ENCODE results near the gene EIF4A2. TPM values are rescaled to one million over a fixed set of nuclear protein-coding genes. Genes with fewer than 3 reads are reported as not detected.

EIF4A2 gene
- total and polyA plus RNA-seq, 3 experiments from 2014 or later, result 211 to 564 (median 563) TPM

DNA sequence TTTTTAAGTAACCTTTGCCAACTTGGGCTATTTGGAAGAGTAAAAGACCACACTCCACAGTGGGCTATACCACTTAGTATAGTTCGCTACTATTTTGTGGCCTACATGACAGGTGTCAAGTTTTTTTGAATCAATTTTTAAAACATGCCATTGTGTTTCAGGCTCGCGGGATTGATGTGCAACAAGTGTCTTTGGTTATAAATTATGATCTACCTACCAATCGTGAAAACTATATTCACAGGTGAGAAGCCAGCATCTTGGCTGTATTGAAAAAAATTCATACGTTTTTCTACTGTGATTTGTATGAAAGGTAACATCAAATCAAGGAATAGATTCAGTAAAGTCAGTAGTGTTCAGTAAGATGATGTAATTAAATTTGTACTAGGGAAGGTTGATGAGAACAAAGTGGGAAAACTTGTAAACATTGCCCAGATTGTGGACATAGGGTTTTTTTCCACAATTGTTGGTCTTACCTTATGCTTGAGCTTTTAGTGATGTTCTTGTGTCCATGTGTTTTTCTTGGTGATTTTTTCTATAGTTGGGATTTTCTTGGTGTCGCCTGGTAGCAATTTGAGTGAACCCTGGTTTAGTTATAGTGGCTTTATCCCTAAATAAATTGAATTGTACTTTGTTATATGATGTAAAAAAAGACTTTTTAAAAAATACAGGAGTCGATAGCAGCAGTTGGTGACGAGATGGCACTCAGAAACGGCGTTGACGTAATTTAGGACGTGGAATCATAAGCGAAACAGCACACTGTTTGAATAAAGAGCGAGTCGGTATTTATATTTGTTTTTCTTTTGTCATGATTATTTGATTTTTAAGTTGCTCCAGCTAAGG lies 4.5 kb downstream of the EIF4A2 start:
- Mint-ChIP-seq H3K4me1 (peaks cover 57 to 76% (median 67%) of the 10 kb centered on the region in 3 donors), H3K36me3 (peaks cover 47 to 95% (median 55%) of the 10 kb centered on the region in 3 donors)

DNA sequence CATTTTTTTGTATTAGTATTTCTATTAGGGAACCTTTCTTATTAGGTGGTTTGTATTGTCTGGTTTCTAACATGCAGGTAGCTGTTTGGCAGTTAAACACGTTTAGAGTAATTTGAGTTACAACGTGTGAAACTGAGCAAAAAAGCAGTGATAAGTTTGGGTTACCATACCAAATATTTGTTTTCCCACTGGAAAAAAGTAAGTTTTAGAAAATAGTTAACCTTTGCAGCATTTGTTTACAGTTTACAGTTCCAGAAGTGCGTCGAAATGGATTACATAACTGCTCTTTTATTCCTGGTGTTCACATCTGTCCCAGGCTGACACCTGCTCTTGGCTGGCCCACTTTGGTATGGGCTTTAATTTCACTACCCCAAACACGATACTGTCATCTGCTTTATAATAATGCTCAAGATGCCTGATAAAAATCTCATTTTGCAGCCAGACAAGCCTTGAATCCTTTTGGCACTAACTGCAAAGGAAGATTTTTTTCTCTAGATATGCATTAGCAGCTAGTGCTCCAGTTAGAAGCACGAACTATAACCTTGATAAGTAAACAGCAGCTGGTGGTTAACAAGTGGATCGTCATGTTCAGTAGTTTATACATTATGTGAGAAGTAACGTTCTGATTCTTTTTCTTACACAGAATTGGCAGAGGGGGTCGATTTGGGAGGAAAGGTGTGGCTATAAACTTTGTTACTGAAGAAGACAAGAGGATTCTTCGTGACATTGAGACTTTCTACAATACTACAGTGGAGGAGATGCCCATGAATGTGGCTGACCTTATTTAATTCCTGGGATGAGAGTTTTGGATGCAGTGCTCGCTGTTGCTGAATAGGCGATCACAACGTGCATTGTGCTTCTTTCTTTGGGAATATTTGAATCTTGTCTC lies 5.3 kb downstream of the EIF4A2 start:
- H3K9me3 ChIP-seq (ENCODE audit: low read length), result no peaks in the 10 kb centered on the region
- ChIA-PET CTCF (interaction anchor here (1.2 kb wide), 1 partner anchor 9 kb away, joined by 4 read pairs; no protein-coding TSS in a partner anchor), POLR2A (interaction anchor here (1.3 to 2.6 kb wide), 2 partner anchors 16 to 18 kb away, joined by 4 to 9 read pairs; partner anchors contain the start of gene RFC4)
- H3K27me3 ChIP-seq (ENCODE audit: insufficient read depth, low read length, poor library complexity, severe bottlenecking), result no peaks in the 10 kb centered on the region
- H3K27ac ChIP-seq (ENCODE audit: low read depth, low read length), result no peak overlapping the region
- H3K27ac Mint-ChIP-seq, result peak overlapping the region; percentile 67 to 100 (median 94)
- H3K27me3 Mint-ChIP-seq, result peaks cover 0 to 1% of the 10 kb centered on the region in 2 donors
- H3K4me3 Mint-ChIP-seq, result peak overlapping the region; percentile 37 to 99 (median 99)
- peaks cover 67% of the 10 kb centered on the region for H3K36me3 ChIP-seq (ENCODE audit: insufficient read depth, low read length)
- peaks cover 54 to 71% (median 67%) of the 10 kb centered on the region in 3 donors for H3K4me1 Mint-ChIP-seq
- peaks cover 42 to 93% (median 58%) of the 10 kb centered on the region in 3 donors for H3K36me3 Mint-ChIP-seq
- no peak for DNase-seq
- H3K9me3 Mint-ChIP-seq, result no peaks in the 10 kb centered on the region
- no peak overlapping the region for H3K4me3 ChIP-seq (ENCODE audit: low read length)
- peaks cover 47% of the 10 kb centered on the region for H3K4me1 ChIP-seq (ENCODE audit: insufficient read depth, low read length)

More for the DNA sequence above, 4.5 kb downstream of the EIF4A2 start:
- Histone ChIP-seq H3K36me3 (ENCODE audit: insufficient read depth, low read length) (peaks cover 67% of the 10 kb centered on the region), H3K4me1 (ENCODE audit: insufficient read depth, low read length) (peaks cover 47% of the 10 kb centered on the region), H3K4me3 (ENCODE audit: low read length) (peak overlapping the region; percentile 4), H3K27me3 (ENCODE audit: insufficient read depth, low read length, poor library complexity, severe bottlenecking) (no peaks in the 10 kb centered on the region), H3K27ac (ENCODE audit: low read depth, low read length) (no peak overlapping the region), H3K9me3 (ENCODE audit: low read length) (no peaks in the 10 kb centered on the region)
- Mint-ChIP-seq H3K27ac (peak overlapping the region; percentile 67 to 100 (median 94)), H3K9me3 (peaks cover 0 to 4% (median 0%) of the 10 kb centered on the region in 5 donors), H3K4me3 (peak overlapping the region; percentile 88 to 99 (median 99)), H3K27me3 (peaks cover 0 to 8% of the 10 kb centered on the region in 2 donors)
- CTCF ChIA-PET, result interaction anchor here (1.2 kb wide), 1 partner anchor 10 kb away, joined by 4 read pairs; no protein-coding TSS in a partner anchor
- DNase-seq, result no peak
- POLR2A ChIA-PET, result interaction anchor here (1.3 kb wide), 1 partner anchor 15 kb away, joined by 4 read pairs; no protein-coding TSS in a partner anchor

DNA sequence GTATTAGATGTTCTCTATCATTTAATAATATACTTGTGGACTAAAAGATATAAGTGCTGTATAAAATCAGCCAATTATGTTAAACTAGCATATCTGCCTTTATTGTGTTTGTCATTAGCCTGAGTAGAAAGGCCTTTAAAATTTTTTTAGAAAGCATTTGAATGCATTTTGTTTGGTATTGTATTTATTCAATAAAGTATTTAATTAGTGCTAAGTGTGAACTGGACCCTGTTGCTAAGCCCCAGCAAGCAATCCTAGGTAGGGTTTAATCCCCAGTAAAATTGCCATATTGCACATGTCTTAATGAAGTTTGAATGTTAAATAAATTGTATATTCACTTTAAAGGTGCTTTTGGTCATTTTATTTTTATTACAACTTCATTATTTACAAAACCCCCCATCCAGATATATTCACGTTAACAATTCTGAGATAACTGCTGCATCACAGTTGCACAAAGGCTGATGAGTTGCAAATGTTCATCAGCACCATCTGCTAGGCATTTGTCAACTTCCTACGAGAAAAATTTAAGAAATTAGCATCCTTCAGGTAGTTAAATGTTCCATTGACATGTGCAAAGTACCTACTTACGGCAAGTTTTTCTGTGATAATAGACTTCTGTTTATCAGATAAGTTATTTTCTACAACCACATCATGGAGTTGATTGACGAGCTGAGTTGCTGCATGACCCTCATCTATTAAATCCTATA lies 6.3 kb downstream of the EIF4A2 start:
- H3K4me3 Mint-ChIP-seq, result peak overlapping the region in 2 of 7 donors; percentile 22 to 37
- H3K9me3 Mint-ChIP-seq, result no peaks in the 10 kb centered on the region
- ChIA-PET POLR2A (interaction anchor here (2.6 kb wide), 1 partner anchor 17 kb away, joined by 9 read pairs; the partner anchor contains the start of gene RFC4), CTCF (interaction anchor here (0.9 to 1.5 kb wide), 4 partner anchors 8 to 173 kb away, joined by 3 to 4 read pairs (median 4); no protein-coding TSS in a partner anchor)
- peaks cover 48 to 63% (median 59%) of the 10 kb centered on the region in 3 donors for H3K4me1 Mint-ChIP-seq
- no peak for DNase-seq
- Histone ChIP-seq H3K36me3 (ENCODE audit: insufficient read depth, low read length) (peaks cover 60% of the 10 kb centered on the region), H3K4me3 (ENCODE audit: low read length) (no peak overlapping the region), H3K27me3 (ENCODE audit: insufficient read depth, low read length, poor library complexity, severe bottlenecking) (no peaks in the 10 kb centered on the region), H3K4me1 (ENCODE audit: insufficient read depth, low read length) (peaks cover 42% of the 10 kb centered on the region), H3K27ac (ENCODE audit: low read depth, low read length) (no peak overlapping the region), H3K9me3 (ENCODE audit: low read length) (no peaks in the 10 kb centered on the region)
- peak overlapping the region; percentile 42 to 99 (median 74) for H3K27ac Mint-ChIP-seq
- no peaks in the 10 kb centered on the region for H3K27me3 Mint-ChIP-seq
- H3K36me3 Mint-ChIP-seq, result peaks cover 35 to 93% (median 50%) of the 10 kb centered on the region in 3 donors

DNA sequence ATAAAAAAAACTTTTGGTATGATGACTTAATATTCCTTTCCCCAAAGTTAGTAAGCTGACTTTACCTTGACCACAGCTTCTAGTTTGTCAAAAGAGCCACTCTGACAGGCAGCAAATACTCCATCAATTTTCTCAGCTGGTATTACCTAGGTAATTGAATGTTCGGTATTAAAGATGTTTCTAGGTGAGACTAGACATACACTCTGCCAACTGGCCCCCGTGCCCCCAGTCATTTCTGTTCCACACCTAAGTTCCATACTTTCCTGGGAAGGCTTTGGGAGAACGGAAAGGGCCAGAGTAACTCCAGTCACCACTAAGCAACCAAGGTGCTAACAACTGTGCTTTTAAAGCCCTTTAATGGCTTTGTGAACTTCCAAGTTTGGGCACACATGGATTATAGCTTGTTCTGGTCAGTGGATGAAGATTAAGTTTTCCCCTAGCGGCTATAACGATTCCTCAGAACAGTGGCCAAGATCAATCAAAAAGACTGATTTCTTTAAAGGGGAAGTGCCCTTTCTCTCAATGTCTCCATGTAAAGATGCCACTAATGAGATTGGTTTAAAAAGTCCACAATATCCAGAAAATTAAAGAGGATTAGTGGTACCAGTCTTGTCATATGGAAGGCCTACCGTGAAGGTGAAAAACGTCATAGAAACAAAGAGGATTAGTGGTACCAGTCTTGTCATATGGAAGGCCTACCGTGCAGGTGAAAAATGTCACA lies 7.0 kb downstream of the EIF4A2 start:
- Histone ChIP-seq H3K4me3 (ENCODE audit: low read length) (no peak overlapping the region), H3K27ac (ENCODE audit: low read depth, low read length) (no peak overlapping the region), H3K4me1 (ENCODE audit: insufficient read depth, low read length) (peaks cover 35% of the 10 kb centered on the region), H3K9me3 (ENCODE audit: low read length) (no peaks in the 10 kb centered on the region), H3K36me3 (ENCODE audit: insufficient read depth, low read length) (peaks cover 53% of the 10 kb centered on the region), H3K27me3 (ENCODE audit: insufficient read depth, low read length, poor library complexity, severe bottlenecking) (no peaks in the 10 kb centered on the region)
- Mint-ChIP-seq H3K4me1 (peaks cover 42 to 56% (median 52%) of the 10 kb centered on the region in 3 donors), H3K27ac (peak overlapping the region in 7 of 8 donors; percentile 37 to 97 (median 76)), H3K27me3 (no peaks in the 10 kb centered on the region), H3K4me3 (peak overlapping the region in 1 of 7 donors; percentile 28), H3K9me3 (no peaks in the 10 kb centered on the region), H3K36me3 (peaks cover 27 to 89% (median 43%) of the 10 kb centered on the region in 3 donors)
- CTCF ChIA-PET, result interaction anchor here (0.9 to 1.5 kb wide), 3 partner anchors 18 to 174 kb away, joined by 3 to 4 read pairs (median 3); no protein-coding TSS in a partner anchor
- DNase-seq, result no peak
- POLR2A ChIA-PET, result interaction anchor here (2.6 kb wide), 1 partner anchor 16 kb away, joined by 9 read pairs; the partner anchor contains the start of gene RFC4

DNA sequence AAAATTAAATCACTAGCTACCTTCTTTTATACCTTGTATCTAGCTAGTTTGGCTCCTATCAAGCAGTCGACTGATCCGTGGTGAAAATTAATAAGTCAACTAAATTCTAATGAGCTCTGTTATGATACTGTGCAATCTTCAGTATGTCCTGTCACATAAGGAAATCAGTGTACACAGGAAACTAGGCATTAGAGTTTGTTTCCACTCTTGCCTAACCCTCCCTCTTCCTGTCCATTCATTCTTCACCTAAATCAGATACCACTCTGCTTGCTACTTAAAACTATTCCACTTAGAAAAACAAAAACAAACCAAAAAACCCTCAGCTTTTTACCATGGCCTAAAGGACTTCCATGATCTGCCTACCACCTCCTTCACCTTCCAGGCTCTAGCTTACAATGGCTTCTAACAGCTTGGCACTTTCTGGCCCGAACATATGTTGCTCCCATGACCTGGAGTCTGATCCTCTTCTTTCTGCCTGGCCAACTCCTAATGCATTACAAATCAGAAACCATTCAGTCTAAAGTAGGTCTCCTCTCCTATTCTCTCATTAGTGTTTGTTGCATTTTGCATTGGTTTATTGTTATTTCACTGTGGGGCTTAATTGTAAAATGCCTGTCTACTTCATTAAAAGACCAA lies 15.0 kb downstream of the EIF4A2 start:
- Mint-ChIP-seq H3K9me3 (no peaks in the 10 kb centered on the region), H3K36me3 (peaks cover 4 to 70% (median 13%) of the 10 kb centered on the region in 3 donors), H3K27ac (peak overlapping the region in 4 of 8 donors; percentile 2 to 43 (median 22)), H3K4me3 (no peak overlapping the region), H3K4me1 (peaks cover 16 to 27% (median 20%) of the 10 kb centered on the region in 3 donors), H3K27me3 (no peaks in the 10 kb centered on the region)
- no peak overlapping the region for H3K27ac ChIP-seq (ENCODE audit: low read depth, low read length)
- no peaks in the 10 kb centered on the region for H3K27me3 ChIP-seq (ENCODE audit: insufficient read depth, low read length, poor library complexity, severe bottlenecking)
- no peak for DNase-seq
- POLR2A ChIA-PET, result interaction anchor here (1.6 to 2.0 kb wide), 2 partner anchors 13 to 15 kb away, joined by 5 to 12 read pairs; partner anchors contain the start of gene EIF4A2
- CTCF ChIA-PET, result interaction anchor here (0.9 to 1.3 kb wide), 3 partner anchors 10 to 183 kb away, joined by 3 to 5 read pairs (median 4); no protein-coding TSS in a partner anchor
- H3K36me3 ChIP-seq (ENCODE audit: insufficient read depth, low read length), result peaks cover 15% of the 10 kb centered on the region
- H3K9me3 ChIP-seq (ENCODE audit: low read length), result no peaks in the 10 kb centered on the region
- H3K4me3 ChIP-seq (ENCODE audit: low read length), result no peak overlapping the region
- H3K4me1 ChIP-seq (ENCODE audit: insufficient read depth, low read length), result no peaks in the 10 kb centered on the region

DNA sequence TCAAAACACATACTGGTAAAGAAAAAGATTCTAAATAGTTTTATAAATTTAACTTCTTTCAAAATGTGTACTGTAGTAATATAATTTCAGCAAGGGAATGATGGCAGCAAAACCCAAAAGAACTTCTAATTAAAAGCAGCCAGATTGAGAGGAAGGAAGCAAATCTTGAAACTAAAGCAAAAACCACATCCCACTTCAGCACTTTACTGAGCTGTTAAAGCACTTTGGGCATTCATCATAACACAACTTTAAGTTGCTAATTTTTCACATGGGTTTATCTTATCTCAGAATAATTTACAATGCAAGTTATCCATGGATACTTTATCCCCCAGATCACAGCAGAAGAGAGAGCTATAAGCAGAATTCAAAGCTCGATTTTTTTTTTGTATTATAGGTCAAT lies 16.9 kb downstream of the EIF4A2 start:
- POLR2A ChIA-PET, result interaction anchor here (0.7 kb wide), 1 partner anchor 862 kb away, joined by 3 read pairs; the partner anchor contains the start of gene TRA2B
- Histone ChIP-seq H3K4me1 (ENCODE audit: insufficient read depth, low read length) (peaks cover 8% of the 10 kb centered on the region), H3K4me3 (ENCODE audit: low read length) (no peak overlapping the region), H3K27ac (ENCODE audit: low read depth, low read length) (no peak overlapping the region), H3K9me3 (ENCODE audit: low read length) (no peaks in the 10 kb centered on the region), H3K36me3 (ENCODE audit: insufficient read depth, low read length) (peaks cover 15% of the 10 kb centered on the region), H3K27me3 (ENCODE audit: insufficient read depth, low read length, poor library complexity, severe bottlenecking) (no peaks in the 10 kb centered on the region)
- peaks cover 16 to 37% (median 29%) of the 10 kb centered on the region in 3 donors for H3K4me1 Mint-ChIP-seq
- no peak for DNase-seq
- H3K27ac Mint-ChIP-seq, result peak overlapping the region in 2 of 8 donors; percentile 48 to 73
- H3K9me3 Mint-ChIP-seq, result no peaks in the 10 kb centered on the region
- CTCF ChIA-PET, result interaction anchor here (1.0 kb wide), 1 partner anchor 28 kb away, joined by 3 read pairs; no protein-coding TSS in a partner anchor
- H3K4me3 Mint-ChIP-seq, result no peak overlapping the region
- no peaks in the 10 kb centered on the region for H3K27me3 Mint-ChIP-seq
- peaks cover 4 to 59% (median 12%) of the 10 kb centered on the region in 3 donors for H3K36me3 Mint-ChIP-seq

Measured in CD8-positive, alpha-beta memory T cell (primary cell).